ENCODE data around the gene GNAI2.

DNA sequence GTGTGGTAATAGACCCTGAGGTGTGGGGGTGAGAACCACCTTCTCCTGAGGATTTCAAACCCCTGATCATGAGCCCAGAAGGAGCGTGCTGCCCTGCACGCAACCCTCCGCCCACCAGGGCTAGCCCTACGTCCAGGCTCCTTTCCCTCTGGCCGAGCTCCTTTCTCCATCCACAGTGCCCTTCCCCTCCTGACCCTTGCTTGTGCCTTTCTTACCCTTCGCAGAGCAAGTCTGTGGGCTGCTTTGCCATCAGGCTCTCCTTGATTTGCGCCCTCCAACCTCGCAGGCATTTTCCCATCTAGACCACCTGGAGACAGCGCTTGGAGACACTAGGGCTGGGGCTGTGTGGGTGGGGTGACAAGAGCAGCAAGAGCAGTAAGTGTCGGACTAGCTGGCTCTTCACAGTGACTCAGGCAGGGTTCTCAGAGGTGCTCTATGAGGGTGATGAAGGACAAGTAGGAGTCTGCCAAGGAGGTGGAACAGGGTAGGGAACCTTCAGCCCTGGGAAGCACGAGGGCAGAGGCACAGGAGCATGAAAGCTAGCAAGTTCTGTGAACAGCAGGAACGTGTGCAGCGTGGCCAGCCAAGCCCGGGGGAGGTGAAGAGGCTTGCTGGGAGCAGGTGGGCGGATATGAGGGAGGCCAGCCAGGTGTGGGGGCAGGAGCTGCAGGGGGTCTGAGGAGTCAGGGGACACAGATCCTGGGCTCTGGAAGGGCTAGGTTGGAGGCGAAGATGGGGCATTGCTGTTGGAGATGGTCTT is 33.5 kb upstream of the GNAI2 start:
- TF ChIP-seq SNAI2 (CRISPR knock-in tag; IDR thresholded peaks at IDR 0.05) (no peak), ZC3H10 (CRISPR knock-in tag; IDR thresholded peaks at IDR 0.05) (no peak), ARNTL (CRISPR knock-in tag; IDR thresholded peaks at IDR 0.05; ENCODE audit: borderline replicate concordance, low read depth) (no peak), ESRRG (CRISPR knock-in tag; IDR thresholded peaks at IDR 0.05) (no peak), GLIS3 (CRISPR knock-in tag; IDR thresholded peaks at IDR 0.05) (no peak), ZFP30 (CRISPR knock-in tag; IDR thresholded peaks at IDR 0.05) (no peak), RARB (CRISPR knock-in tag; IDR thresholded peaks at IDR 0.05) (no peak), ISL1 (CRISPR knock-in tag; IDR thresholded peaks at IDR 0.05) (no peak), ZNF8 (CRISPR knock-in tag; IDR thresholded peaks at IDR 0.05) (no peak), ZFP3 (CRISPR knock-in tag; IDR thresholded peaks at IDR 0.05) (no peak)
- TF ChIP-seq, protein P1, sequence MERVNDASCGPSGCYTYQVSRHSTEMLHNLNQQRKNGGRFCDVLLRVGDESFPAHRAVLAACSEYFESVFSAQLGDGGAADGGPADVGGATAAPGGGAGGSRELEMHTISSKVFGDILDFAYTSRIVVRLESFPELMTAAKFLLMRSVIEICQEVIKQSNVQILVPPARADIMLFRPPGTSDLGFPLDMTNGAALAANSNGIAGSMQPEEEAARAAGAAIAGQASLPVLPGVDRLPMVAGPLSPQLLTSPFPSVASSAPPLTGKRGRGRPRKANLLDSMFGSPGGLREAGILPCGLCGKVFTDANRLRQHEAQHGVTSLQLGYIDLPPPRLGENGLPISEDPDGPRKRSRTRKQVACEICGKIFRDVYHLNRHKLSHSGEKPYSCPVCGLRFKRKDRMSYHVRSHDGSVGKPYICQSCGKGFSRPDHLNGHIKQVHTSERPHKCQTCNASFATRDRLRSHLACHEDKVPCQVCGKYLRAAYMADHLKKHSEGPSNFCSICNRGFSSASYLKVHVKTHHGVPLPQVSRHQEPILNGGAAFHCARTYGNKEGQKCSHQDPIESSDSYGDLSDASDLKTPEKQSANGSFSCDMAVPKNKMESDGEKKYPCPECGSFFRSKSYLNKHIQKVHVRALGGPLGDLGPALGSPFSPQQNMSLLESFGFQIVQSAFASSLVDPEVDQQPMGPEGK (CRISPR knock-in tag; IDR thresholded peaks at IDR 0.05; ENCODE audit: borderline replicate concordance) = no peak
- TF ChIP-seq, protein P2, sequence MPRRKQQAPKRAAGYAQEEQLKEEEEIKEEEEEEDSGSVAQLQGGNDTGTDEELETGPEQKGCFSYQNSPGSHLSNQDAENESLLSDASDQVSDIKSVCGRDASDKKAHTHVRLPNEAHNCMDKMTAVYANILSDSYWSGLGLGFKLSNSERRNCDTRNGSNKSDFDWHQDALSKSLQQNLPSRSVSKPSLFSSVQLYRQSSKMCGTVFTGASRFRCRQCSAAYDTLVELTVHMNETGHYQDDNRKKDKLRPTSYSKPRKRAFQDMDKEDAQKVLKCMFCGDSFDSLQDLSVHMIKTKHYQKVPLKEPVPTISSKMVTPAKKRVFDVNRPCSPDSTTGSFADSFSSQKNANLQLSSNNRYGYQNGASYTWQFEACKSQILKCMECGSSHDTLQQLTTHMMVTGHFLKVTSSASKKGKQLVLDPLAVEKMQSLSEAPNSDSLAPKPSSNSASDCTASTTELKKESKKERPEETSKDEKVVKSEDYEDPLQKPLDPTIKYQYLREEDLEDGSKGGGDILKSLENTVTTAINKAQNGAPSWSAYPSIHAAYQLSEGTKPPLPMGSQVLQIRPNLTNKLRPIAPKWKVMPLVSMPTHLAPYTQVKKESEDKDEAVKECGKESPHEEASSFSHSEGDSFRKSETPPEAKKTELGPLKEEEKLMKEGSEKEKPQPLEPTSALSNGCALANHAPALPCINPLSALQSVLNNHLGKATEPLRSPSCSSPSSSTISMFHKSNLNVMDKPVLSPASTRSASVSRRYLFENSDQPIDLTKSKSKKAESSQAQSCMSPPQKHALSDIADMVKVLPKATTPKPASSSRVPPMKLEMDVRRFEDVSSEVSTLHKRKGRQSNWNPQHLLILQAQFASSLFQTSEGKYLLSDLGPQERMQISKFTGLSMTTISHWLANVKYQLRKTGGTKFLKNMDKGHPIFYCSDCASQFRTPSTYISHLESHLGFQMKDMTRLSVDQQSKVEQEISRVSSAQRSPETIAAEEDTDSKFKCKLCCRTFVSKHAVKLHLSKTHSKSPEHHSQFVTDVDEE (CRISPR knock-in tag; IDR thresholded peaks at IDR 0.05) = no peak

All from SK-N-SH treated with all-trans-retinoic acid at 6 μM for 48 hours (cell line).